Measurements from ENCODE around the gene HLTF. TPM values are rescaled to one million over a fixed set of nuclear protein-coding genes. Genes with fewer than 3 reads are reported as not detected.

HLTF gene
- total and polyA plus RNA-seq, 2 donors (not counting 1 experiment from before 2014, with no cell fraction given): 22.1 to 67.2 TPM

- Histone ChIP-seq H3K9ac (ENCODE audit: insufficient read depth, low read length) (no peak overlapping the region), H3K36me3 (ENCODE audit: control insufficient read depth, insufficient read depth, low read length) (peaks cover 2% of the 10 kb centered on the region), H2AFZ (ENCODE audit: low read length) (no peak overlapping the region), H3K79me2 (ENCODE audit: control insufficient read depth, insufficient read depth, low read length) (no peaks in the 10 kb centered on the region), H3K4me3 (replicated peaks in 1 of 4; ENCODE audit: control extremely low read depth in 1 of 4, insufficient read depth in 1 of 4, low read depth in 3 of 4, low read length in 4 of 4) (no peak overlapping the region), H3K27me3 (ENCODE audit: control insufficient read depth, insufficient read depth, low read length) (no peaks in the 10 kb centered on the region), H3K27ac (ENCODE audit: insufficient read depth, low read length) (no peak overlapping the region), H3K4me2 (ENCODE audit: extremely low read depth, insufficient read depth, low read length) (no peak overlapping the region), H4K20me1 (ENCODE audit: control insufficient read depth, extremely low read depth, insufficient read depth, low read length) (no peaks in the 10 kb centered on the region), H3K4me1 (ENCODE audit: control insufficient read depth, extremely low read depth, insufficient read depth, low read length) (peaks cover 2% of the 10 kb centered on the region), H3K9me3 (ENCODE audit: control insufficient read depth, insufficient read depth, low read depth, low read length) (no peaks in the 10 kb centered on the region)
- TF ChIP-seq EZH2 (IDR thresholded peaks at IDR 0.05; ENCODE audit: low read length, missing control alignments): no peak
- no peak for TF ChIP-seq CTCF (conservative IDR thresholded peaks at IDR 0.05 in 1 of 2, IDR thresholded peaks at IDR 0.05 in 1 of 2; ENCODE audit: low read depth in 1 of 2, low read length in 2 of 2)
- DNase-seq (ENCODE audit: low read depth in 2 of 2): peak in 1 of 2 donors; percentile 23
Measured at GRCh38 chr3:149026718-149027117, 59.6 kb downstream of the HLTF start.

- Histone ChIP-seq H3K9ac (ENCODE audit: insufficient read depth, low read length) (no peak overlapping the region), H4K20me1 (ENCODE audit: control insufficient read depth, extremely low read depth, insufficient read depth, low read length) (no peaks in the 10 kb centered on the region), H3K4me3 (replicated peaks in 1 of 4; ENCODE audit: control extremely low read depth in 1 of 4, insufficient read depth in 1 of 4, low read depth in 3 of 4, low read length in 4 of 4) (no peak overlapping the region), H3K27me3 (ENCODE audit: control insufficient read depth, insufficient read depth, low read length) (no peaks in the 10 kb centered on the region), H2AFZ (ENCODE audit: low read length) (no peak overlapping the region), H3K79me2 (ENCODE audit: control insufficient read depth, insufficient read depth, low read length) (no peaks in the 10 kb centered on the region), H3K9me3 (ENCODE audit: control insufficient read depth, insufficient read depth, low read depth, low read length) (no peaks in the 10 kb centered on the region), H3K27ac (ENCODE audit: insufficient read depth, low read length) (no peak overlapping the region), H3K4me1 (ENCODE audit: control insufficient read depth, extremely low read depth, insufficient read depth, low read length) (peaks cover 2% of the 10 kb centered on the region), H3K4me2 (ENCODE audit: extremely low read depth, insufficient read depth, low read length) (no peak overlapping the region), H3K36me3 (ENCODE audit: control insufficient read depth, insufficient read depth, low read length) (no peaks in the 10 kb centered on the region)
- no peak for TF ChIP-seq EZH2 (IDR thresholded peaks at IDR 0.05; ENCODE audit: low read length, missing control alignments)
- no peak for TF ChIP-seq CTCF (conservative IDR thresholded peaks at IDR 0.05 in 1 of 2, IDR thresholded peaks at IDR 0.05 in 1 of 2; ENCODE audit: low read depth in 1 of 2, low read length in 2 of 2)
- no peak for DNase-seq (ENCODE audit: low read depth in 2 of 2)
Measured at GRCh38 chr3:149023951-149024350, 62.4 kb downstream of the HLTF start.

- H3K4me1 ChIP-seq (ENCODE audit: control insufficient read depth, extremely low read depth, insufficient read depth, low read length): peaks cover 9% of the 10 kb centered on the region
- H3K4me3 ChIP-seq (replicated peaks in 1 of 4; ENCODE audit: control extremely low read depth in 1 of 4, insufficient read depth in 1 of 4, low read depth in 3 of 4, low read length in 4 of 4): no peak overlapping the region
- DNase-seq (ENCODE audit: low read depth in 2 of 2): no peak
- H3K36me3 ChIP-seq (ENCODE audit: control insufficient read depth, insufficient read depth, low read length): no peaks in the 10 kb centered on the region
- no peak for TF ChIP-seq CTCF (conservative IDR thresholded peaks at IDR 0.05 in 1 of 2, IDR thresholded peaks at IDR 0.05 in 1 of 2; ENCODE audit: low read depth in 1 of 2, low read length in 2 of 2)
- no peak for TF ChIP-seq EZH2 (IDR thresholded peaks at IDR 0.05; ENCODE audit: low read length, missing control alignments)
- no peaks in the 10 kb centered on the region for H4K20me1 ChIP-seq (ENCODE audit: control insufficient read depth, extremely low read depth, insufficient read depth, low read length)
- no peaks in the 10 kb centered on the region for H3K9me3 ChIP-seq (ENCODE audit: control insufficient read depth, insufficient read depth, low read depth, low read length)
- H3K9ac ChIP-seq (ENCODE audit: insufficient read depth, low read length): no peak overlapping the region
- H3K27ac ChIP-seq (ENCODE audit: insufficient read depth, low read length): no peak overlapping the region
- H3K79me2 ChIP-seq (ENCODE audit: control insufficient read depth, insufficient read depth, low read length): no peaks in the 10 kb centered on the region
- H3K27me3 ChIP-seq (ENCODE audit: control insufficient read depth, insufficient read depth, low read length): no peaks in the 10 kb centered on the region
- H2AFZ ChIP-seq (ENCODE audit: low read length): no peak overlapping the region
- H3K4me2 ChIP-seq (ENCODE audit: extremely low read depth, insufficient read depth, low read length): no peak overlapping the region
Measured at GRCh38 chr3:149021830-149022229, 64.5 kb downstream of the HLTF start.
